ENCODE measurements around the gene ANKS1B. TPM values are rescaled to one million over a fixed set of nuclear protein-coding genes. Genes with fewer than 3 reads are reported as not detected.

ANKS1B gene
- total and polyA plus RNA-seq, 10 of the 15 experiments (the other 5 are each of a cell fraction or from before 2014, with no cell fraction given): 0.16 to 1.3 (median 0.82) TPM; not detected in 7

GRCh38 chr12:98754095-98754494, 1230.6 kb downstream of the ANKS1B start:
- 1% methylated on average over 5 of the region's 5 CpGs for WGBS (ENCODE audit: insufficient coverage, insufficient replicate concordance, low lambda C conversion rate, missing lambda C conversion rate)
- H4K20me1 ChIP-seq (ENCODE audit: control insufficient read depth, insufficient read depth): no peaks in the 10 kb centered on the region
- FAIRE-seq: peak; percentile 94
- peak overlapping the region; percentile 46 for H2AFZ ChIP-seq (ENCODE audit: control insufficient read depth, low read depth, low read length)
- peak; percentile 99 for ATAC-seq
- ChIA-PET CTCF (interaction anchor here (0.6 to 2.3 kb wide), 11 partner anchors 13 to 700 kb away, joined by 3 to 8 read pairs (median 4); no protein-coding TSS in a partner anchor), POLR2A (interaction anchor here (0.5 to 0.9 kb wide), 5 partner anchors 9 to 238 kb away, joined by 3 to 5 read pairs (median 3); partner anchors contain the start of gene TMPO), SMC1A (ENCODE audit: uncharacterized antibody, unreplicated experiment) (interaction anchor here (0.7 to 4.8 kb wide), 14 partner anchors 9 to 245 kb away, joined by 3 to 29 read pairs (median 3); no protein-coding TSS in a partner anchor), RAD21 (ENCODE audit: unreplicated experiment) (interaction anchor here (0.9 to 1.8 kb wide), 3 partner anchors 34 to 245 kb away, joined by 3 to 8 read pairs (median 5); partner anchors contain the start of gene SLC25A3)
- no peak overlapping the region for H3K4me2 ChIP-seq (ENCODE audit: control insufficient read depth, insufficient read depth)
- H3K27ac ChIP-seq (ENCODE audit: control insufficient read depth, insufficient read depth): no peak overlapping the region; the same call in 1 of the 2 replicates
- no peak overlapping the region for H3K9ac ChIP-seq (ENCODE audit: control insufficient read depth, insufficient read depth, low read length)
- no TSS peak for BruUV-seq (replicated peaks)
- H3K36me3 ChIP-seq (ENCODE audit: control insufficient read depth in 2 of 2, insufficient read depth in 2 of 2, low read length in 1 of 2): no peaks in the 10 kb centered on the region
- intact Hi-C loops (cut with micrococcal nuclease; ENCODE audit: unreplicated experiment) (no loop called here), in situ Hi-C loops (cut with MboI) (no loop called here)
- H3K27me3 ChIP-seq (replicated peaks in 1 of 2; ENCODE audit: control insufficient read depth in 2 of 2, insufficient read depth in 2 of 2, low read length in 1 of 2): no peaks in the 10 kb centered on the region
- DNase-seq (ENCODE audit: low read depth, low spot score): peak; percentile 85
- H3K9me3 ChIP-seq (replicated peaks; ENCODE audit: control insufficient read depth, insufficient read depth, low read length): no peaks in the 10 kb centered on the region
- H3K79me2 ChIP-seq (ENCODE audit: control insufficient read depth, insufficient read depth, low read length): no peaks in the 10 kb centered on the region
- H3K4me1 ChIP-seq (ENCODE audit: control insufficient read depth, insufficient read depth, low read length): peaks cover 5% of the 10 kb centered on the region
- H3K4me3 ChIP-seq: no peak overlapping the region
- TF ChIP-seq SUZ12 (IDR thresholded peaks at IDR 0.05; ENCODE audit: unreplicated experiment): no peak
- peak; percentile 84; the same call in 1 of the 2 replicates for TF ChIP-seq JUND (IDR thresholded peaks at IDR 0.05; ENCODE audit: low read depth, low read length)
- TF ChIP-seq IRF4 (IDR thresholded peaks at IDR 0.05; ENCODE audit: low read depth, low read length): peak; percentile 78; the same call in 1 of the 2 replicates
- peak; percentile 85 for TF ChIP-seq DPF2 (IDR thresholded peaks at IDR 0.05)
- TF ChIP-seq IKZF1 (conservative IDR thresholded peaks at IDR 0.05): peak; percentile 68
- no peak for TF ChIP-seq E2F8 (IDR thresholded peaks at IDR 0.05; ENCODE audit: low read depth, partially characterized antibody)
- TF ChIP-seq ATF2 (IDR thresholded peaks at IDR 0.05; ENCODE audit: low read length): no peak
- TF ChIP-seq ZNF207 (IDR thresholded peaks at IDR 0.05; ENCODE audit: borderline replicate concordance): no peak
- TF ChIP-seq TCF12 (IDR thresholded peaks at IDR 0.05; ENCODE audit: low read depth, low read length): peak; percentile 67; the same call in 1 of the 2 replicates
- TF ChIP-seq RUNX3 (IDR thresholded peaks at IDR 0.05; ENCODE audit: low read length): 0 out of 2 replicates have a peak, but pooled peaks have one; percentile 7
- peak; percentile 89 for TF ChIP-seq PKNOX1 (IDR thresholded peaks at IDR 0.05)
- no peak for TF ChIP-seq PML (IDR thresholded peaks at IDR 0.05; ENCODE audit: low read length)
- no peak for TF ChIP-seq ZBED1 (IDR thresholded peaks at IDR 0.05; ENCODE audit: borderline replicate concordance)
- peak; percentile 18; the same call in 1 of the 2 replicates for TF ChIP-seq CREB1 (IDR thresholded peaks at IDR 0.05; ENCODE audit: low read depth)
- TF ChIP-seq NBN (IDR thresholded peaks at IDR 0.05): peak; percentile 83
- no peak for TF ChIP-seq E2F4 (IDR thresholded peaks at IDR 0.05; ENCODE audit: low read depth, low read length)
